IPS-11a (cell line): ENCODE data around the gene MC2R.
"Not testable (repeated sequence)": the region's sequence is repeated elsewhere in the genome, so short reads cannot be mapped to it uniquely, and the experiment has no call there.

Experiments
- H3K4me3 ChIP-seq: one replicate; pipeline ENCODE4 v1.5.1; 2013; ENCODE audit warnings: low read depth, low read length, control low read depth

MC2R gene

DNA sequence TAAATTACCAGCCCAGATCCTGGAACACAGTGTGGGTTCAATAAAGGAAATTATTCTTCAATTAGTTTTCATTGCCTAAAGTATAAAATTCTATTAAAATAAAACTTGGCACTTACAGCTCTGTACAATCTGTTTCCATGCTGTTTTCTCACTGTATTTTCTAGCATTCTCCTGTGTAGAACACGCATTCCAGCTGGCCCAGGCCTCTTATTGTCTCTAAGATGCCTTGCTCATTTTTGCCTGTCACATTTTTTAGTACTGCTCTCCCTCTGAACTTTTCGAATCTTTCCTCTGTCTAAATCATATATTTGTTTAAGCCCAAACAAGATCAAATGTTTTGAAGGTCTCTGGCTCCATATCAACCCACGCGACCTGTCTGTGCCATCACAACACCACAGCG is 20.8 kb downstream of the MC2R start:
- no peak overlapping the region for H3K4me3 ChIP-seq

- no peak overlapping the region for H3K4me3 ChIP-seq
These were observed 21.9 kb downstream of the MC2R start for GRCh38 chr18:13893418-13893760.

- H3K4me3 ChIP-seq = no peak overlapping the region
These were observed 23.2 kb downstream of the MC2R start for GRCh38 chr18:13892098-13892497.

DNA sequence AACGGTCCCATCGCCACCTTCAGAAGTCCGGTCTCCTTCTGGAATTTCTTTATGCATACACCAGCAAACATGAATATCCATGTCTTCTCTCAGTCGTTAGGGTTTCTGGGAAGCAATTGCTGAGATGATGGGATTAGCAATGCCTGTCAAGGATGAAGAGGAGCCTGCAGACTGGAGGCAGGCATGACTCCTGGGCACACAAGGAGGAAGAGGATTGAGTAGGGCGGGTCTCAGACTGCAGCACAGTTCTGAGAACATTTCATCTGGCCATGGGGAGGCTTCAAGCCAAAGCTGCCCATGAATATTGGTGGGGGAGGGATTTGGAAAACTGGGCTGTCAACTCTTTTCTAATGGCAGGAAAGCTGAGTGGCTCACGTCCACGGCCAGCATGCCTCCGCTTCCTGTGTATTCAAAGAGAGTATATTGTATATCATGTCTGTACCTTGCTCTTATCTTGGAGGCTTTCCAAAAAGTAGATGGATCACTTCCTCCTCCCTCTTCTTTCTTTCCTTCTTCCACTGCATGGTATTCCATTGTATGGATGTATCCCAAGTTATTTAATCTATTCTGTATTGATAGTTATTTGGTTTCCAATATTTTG is 24.5 kb downstream of the MC2R start:
- H3K4me3 ChIP-seq = no peak overlapping the region

DNA sequence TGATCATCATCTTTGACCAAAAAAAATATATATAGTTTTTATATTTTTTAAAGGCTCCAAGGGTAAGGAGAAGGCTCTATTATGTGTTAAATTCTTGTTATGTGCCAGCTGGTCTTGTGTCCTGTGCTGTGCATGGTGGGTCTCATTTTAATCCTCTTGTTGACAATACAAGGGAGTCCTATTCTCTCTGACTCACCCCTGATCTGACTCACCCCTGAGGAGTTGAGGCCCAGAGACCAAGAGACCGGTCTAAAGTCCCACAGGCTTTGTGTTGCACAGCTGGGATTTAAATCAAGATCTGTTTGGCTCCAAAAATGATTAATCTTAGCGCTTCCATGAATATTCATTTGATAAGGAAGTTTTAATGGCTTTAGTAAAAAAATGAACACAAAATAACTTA is 25.7 kb downstream of the MC2R start:
- no peak overlapping the region for H3K4me3 ChIP-seq

GRCh38 chr18:13888191-13888716 is 27.1 kb downstream of the MC2R start:
- H3K4me3 ChIP-seq = no peak overlapping the region

- H3K4me3 ChIP-seq = no peak overlapping the region
These were observed 30.3 kb downstream of the MC2R start for GRCh38 chr18:13885009-13885408.

DNA sequence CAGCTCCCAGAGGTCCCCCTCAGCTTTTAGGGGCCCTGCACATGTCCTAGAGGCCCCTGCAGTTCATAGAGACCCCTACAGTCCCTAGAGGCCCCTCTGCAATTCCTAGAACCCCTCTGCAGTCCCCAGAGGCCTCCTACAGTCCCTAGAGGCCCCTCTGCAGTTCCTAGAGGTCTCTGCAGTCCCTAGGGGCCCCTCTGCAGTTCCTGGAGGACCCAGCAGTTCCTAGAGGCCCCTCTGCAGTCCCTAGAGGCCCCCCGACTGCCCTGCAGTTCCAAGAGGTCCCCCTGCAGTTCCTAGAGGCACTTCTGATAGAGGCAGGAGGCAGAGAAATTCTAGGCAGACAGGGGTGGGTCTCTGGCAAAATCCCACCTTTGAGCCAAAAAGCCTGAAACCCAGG is 35.4 kb downstream of the MC2R start:
- no peak overlapping the region for H3K4me3 ChIP-seq

DNA sequence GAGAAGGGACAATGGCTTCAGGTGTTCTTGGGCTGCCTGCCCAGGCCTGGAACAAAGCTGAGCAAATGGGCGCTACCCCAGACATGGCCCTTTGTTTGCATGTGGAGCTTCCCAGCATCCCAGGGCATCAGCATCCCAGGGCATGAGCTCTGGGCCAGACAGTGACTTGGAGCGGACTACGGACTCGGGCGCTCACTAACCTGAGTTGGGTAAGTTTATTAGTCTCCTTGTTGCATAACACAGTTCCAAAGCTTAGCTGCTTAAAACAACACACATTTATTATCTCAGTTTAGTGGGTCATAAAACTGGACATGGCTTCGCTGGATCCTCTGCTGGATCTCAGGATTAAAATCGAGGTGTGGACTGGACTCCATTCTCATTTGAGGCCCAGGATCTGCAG is 35.8 kb downstream of the MC2R start:
- H3K4me3 ChIP-seq = no peak overlapping the region

- no peak overlapping the region for H3K4me3 ChIP-seq
These were observed 36.5 kb downstream of the MC2R start for GRCh38 chr18:13878857-13879256.

- no peak overlapping the region for H3K4me3 ChIP-seq
These were observed 38.2 kb downstream of the MC2R start for GRCh38 chr18:13877157-13877556.

DNA sequence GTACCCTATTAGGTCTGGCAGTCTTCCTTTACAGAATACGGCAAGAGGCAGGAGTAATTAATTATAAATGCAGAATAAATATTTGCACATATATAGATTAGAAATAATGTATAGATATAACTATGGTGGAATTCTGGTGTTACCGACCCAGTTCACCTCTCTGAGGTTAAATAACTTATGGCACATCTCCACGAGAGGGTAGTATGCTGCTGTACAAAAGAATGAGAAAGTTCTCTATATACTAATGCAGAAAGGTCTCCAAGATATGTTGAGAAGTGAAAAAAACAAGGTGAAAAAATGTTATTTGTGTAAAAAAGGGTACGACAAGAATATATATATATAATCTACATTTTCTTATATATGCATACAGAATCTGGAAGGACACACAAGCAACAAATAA is 40.8 kb downstream of the MC2R start:
- no peak overlapping the region for H3K4me3 ChIP-seq

DNA sequence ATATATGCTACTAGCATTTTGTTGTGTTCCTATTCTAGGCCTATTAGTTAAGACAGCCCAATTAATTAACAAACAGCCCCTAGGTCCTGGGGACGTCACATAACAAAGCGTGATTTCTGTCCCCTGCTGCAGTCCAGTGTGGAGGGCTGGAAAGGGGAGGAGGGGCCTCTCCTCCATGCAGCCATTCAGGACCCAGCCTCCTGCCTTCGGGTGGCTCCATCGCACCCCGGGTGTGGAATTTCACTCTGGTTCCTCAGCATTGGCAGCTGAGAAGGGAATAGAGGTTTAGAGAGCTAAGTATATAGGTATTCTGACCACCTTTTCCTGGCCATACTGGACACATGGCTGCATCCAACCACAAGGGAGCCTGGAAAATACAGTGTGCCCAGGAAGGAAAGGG is 42.4 kb downstream of the MC2R start:
- no peak overlapping the region for H3K4me3 ChIP-seq

DNA sequence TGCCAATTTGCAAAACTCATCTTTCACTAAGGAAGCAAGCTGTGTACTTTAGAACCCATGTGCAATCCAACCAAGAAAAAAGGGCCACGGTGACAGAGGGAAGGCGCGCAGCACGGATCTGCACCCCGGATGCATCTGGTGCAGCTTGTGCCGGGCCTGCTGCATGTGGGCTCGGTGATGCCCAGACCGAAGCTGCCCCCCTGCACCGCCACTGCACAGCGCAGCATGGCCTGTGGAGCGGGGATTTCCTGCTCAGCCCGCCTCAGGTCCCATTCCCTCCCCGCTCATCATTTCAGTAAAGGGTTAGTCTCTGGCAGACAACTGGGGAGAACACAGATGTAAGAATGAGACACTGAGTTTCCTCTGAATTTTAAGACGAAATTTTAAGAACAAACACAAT is 43.0 kb downstream of the MC2R start:
- H3K4me3 ChIP-seq = no peak overlapping the region

GRCh38 chr18:13871701-13872100 is 43.6 kb downstream of the MC2R start:
- H3K4me3 ChIP-seq = no peak overlapping the region

DNA sequence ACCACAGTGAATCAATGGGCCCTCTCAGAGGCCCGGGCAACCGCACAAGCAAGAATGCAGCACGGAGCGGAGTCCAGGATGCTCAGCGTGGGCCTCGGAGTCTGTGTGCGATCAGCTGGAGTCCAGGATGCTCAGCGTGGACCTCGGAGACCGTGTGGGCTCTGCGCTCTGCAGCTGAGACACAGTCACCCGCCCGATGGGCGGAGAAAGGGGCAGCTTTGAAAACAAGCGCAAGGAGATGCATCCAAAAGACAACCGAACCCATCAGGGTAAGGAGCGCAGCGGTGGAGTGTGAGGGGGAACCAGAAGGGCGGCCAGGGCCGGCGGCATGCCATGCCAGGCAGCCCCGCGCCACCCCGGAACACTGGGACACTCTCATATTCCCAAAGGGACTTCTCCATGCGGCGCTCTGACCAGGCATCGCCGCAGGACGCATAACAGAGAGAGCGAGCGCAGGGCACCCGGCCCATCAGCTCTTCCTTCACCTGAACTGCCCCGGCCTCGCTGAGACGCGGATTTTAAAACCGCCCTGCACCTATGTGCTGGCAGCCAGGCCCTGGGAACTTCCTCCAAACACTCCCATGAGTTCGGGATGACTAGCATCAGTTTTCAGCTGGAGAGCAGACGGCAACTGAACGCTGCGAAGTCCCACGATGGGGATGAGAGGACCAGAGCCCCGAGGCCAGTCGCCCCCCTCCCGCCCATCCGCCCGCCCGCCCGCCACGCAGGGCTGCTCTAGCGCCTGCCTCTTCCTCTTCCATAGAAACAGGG is 46.6 kb downstream of the MC2R start:
- H3K4me3 ChIP-seq = peak overlapping the region; percentile 8

DNA sequence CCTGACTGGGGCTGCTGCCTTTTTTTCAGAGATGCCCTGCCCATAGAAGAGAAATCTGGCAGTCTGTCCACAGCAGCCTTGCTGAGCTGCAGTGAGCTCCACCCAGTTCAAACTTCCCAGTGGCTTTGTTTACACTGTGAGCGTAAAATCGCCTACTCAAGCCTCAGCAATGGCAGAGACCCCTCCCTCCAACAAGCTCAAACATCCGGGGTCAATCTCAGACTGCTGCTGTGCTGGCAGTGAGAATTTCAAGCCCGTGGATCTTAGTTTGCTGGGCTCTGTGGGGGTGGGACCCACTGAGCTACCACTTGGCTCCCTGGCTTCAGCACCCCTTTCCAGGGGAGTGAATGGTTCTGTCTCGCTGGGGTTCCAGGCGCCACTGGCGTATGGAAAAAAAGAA is 52.4 kb downstream of the MC2R start:
- H3K4me3 ChIP-seq = not testable (repeated sequence)

DNA sequence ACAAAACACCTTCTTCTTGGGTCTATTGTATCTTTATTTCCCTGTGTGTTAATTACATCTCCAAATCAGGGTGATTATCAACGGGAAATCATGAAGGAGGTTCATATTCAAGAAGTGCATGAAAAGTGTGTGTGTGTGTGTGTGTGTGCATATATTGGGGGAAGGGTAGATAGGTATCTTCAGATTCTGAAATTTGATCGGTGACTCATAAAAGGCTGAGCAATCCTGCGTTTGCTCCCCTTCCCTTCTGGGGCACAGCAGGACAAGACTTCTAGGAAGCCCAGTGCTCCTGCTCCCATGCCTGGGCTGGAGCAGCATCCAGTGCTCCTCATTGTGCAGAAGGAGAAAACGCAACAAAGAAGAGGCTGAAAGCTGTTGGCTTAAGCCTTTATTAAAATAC is 65.5 kb downstream of the MC2R start:
- H3K4me3 ChIP-seq = no peak overlapping the region

DNA sequence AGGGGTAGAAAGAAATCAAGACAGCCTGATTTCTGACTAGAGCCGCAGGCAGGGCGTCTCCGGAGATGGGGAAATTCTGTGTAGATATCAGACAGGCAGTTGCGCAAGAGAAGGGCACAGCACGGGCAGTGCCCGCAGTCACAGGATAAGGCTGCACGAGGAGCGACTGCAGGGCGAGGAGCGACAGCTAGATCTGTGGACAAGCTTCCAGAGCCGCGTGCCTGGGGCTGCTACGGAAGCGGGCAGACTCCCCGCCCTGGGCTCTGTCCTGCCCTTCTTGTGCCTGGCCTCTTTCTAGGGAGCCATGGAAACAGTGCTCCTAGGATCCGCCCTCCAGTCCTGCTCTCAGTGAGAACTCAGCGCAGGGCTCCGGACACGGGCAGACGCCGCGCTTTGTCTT is 78.8 kb downstream of the MC2R start:
- no peak overlapping the region for H3K4me3 ChIP-seq

- no peak overlapping the region for H3K4me3 ChIP-seq
These were observed 80.1 kb downstream of the MC2R start for GRCh38 chr18:13835202-13835601.

DNA sequence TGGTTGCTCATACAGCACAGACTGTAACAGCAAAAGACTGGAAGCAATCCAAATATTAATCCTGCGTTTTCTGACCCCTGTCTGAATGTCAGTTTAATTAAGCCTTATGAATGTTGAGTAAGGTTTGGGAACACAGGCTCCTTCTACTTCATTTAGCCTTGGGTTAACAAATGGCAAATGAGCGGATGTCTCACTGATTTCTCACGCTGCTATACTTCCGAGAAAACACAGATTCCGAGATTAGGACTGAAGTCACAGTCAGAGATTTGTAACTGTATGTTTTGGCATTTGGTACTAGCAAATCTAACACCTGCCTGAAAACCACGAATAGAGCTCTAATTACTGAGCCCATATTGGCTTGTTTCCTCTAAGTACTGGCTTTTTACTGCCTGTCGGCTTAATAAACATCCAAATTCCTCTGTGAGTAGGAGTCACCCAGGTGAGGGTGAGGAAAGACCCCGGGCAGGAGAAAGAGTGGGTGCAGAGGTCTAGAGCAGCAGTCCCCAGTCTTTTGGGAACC is 80.8 kb downstream of the MC2R start:
- no peak overlapping the region for H3K4me3 ChIP-seq
